ENCODE measurements around the gene RNF222.
A peak's percentile ranks its signal among the peaks of the same experiment; 100 is the strongest.
"Not testable (repeated sequence)": the region's sequence is repeated elsewhere in the genome, so short reads cannot be mapped to it uniquely, and the experiment has no call there.

Gene RNF222

GRCh38 chr17:8377422-8377821 is 20.2 kb downstream of the RNF222 start:
- DNase-seq = no peak

DNA sequence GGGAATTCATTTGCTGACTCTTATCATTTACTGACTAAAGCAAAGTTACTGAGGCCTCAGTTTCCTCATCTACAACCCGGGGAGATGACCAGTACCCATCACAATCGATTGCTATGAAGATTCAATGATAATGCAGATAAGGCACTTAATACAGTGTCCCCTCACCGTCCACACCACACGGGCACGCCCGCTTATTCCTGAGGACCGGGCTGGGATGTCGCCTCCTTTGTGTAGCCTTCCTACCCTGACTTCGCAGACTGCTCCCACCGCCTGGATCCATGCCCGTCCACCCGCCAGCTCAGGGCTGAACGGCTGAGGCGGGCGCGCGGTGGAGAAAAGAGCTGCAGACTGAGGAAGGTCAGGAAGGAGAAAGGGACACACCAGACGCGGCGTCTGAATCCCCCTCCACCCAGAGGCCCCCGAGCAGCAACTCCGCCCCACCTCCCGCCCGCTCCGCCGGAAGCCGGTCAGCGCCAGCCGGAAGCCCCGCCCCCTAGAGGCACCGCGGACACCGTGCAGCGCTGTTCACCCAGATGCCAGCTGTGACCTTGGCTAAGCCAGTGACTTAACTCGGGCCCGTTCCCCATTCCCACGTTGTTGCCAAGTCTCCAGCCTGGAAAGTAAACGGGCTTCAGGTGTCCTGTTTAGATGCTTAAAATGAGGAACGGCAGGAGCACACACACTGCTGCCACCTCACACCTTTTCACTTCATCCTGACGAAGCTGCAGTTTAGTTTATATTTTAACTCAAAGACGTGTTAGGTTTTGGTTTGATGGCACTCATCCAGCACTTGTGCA is 21.2 kb downstream of the RNF222 start, which contains the start of gene KRABD2:
KRABD2 (minus strand) TSS at position 434 of the 797 bp plus-strand sequence.
- peak; percentile 92 for DNase-seq

- no peak for DNase-seq
Observed at GRCh38 chr17:8375738-8376259, 21.8 kb downstream of the RNF222 start.

- not testable (repeated sequence) for DNase-seq
Observed at GRCh38 chr17:8373856-8374255, 23.8 kb downstream of the RNF222 start.

DNA sequence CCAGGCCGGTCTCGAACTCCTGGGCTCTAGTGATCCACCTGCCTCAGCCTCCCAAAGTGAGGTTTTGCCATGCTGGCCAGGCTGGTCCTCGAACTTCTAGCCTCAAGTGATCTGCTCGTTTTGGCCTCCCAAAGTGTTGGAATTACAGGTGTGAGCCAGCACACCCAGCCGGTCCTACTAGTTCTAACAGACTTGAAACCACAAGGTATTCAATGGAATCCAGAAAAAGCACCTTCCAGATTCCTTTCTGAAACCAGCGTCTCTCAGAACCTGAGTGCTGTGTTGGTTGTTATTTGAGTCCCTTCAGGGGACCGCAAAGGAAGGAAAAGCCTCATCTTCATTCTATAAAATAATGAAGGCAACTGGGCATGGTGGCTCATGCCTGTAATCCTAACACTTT is 25.2 kb downstream of the RNF222 start:
- DNase-seq = no peak

DNA sequence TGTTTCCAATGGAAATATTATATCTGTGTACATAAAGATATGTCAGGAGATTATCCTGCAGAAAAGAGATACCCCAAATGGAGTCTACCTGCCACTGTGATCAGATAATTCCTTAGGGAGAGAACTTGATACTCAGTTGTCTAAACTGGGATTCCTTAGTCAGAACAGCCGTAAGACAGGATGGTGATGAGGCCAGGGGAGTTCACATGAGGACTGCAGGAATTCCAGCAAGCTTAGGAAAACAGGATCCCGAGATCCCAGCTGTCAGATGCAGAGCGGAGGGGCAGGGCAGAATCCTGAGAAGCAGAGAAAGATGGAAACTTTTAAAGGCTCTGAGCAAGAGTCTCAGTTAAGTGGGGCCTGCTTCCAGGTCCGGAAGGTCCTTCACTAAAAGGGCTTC is 25.8 kb downstream of the RNF222 start:
- no peak for DNase-seq

- no peak for DNase-seq
Observed at GRCh38 chr17:8369944-8370343, 27.7 kb downstream of the RNF222 start.

DNA sequence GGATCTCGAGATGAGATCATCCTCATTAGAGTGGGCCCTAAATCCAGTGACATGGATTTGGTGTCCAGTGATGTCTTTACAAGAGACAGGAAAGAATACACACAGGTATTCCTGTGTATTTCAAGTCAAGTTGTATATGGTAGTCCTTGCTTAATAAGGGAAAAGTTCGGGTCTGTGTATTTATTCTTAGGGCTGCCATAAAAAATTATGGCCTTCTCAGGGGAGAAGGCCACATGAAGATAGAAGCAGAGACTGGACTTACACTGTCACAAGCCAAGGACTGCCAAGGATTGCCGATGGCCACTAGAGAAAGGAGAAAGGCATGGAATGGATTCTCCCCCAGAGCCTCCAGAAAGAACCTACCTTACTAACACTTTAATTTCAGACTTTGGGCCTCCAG is 29.4 kb downstream of the RNF222 start:
- no peak for DNase-seq

DNA sequence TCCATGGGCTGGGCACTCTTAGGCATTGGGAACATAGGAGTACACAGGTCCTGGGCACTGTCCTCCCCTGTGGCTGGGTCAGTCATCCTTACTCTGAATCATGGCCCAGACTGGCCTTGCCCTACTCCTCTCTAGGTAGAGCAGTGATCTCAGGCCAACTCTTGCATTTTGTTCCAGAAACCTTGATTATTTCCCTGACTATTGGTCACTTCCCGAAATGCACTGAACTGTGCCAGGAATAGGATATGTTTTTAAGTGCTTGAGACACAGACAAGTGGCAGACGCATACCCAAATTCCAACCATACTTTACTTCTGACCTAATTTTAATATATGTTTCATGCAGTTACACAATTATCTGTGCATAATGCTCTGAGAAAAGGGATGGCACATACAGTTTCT is 31.4 kb downstream of the RNF222 start:
- DNase-seq = no peak

GRCh38 chr17:8365143-8365542 is 32.5 kb downstream of the RNF222 start:
- no peak for DNase-seq

DNA sequence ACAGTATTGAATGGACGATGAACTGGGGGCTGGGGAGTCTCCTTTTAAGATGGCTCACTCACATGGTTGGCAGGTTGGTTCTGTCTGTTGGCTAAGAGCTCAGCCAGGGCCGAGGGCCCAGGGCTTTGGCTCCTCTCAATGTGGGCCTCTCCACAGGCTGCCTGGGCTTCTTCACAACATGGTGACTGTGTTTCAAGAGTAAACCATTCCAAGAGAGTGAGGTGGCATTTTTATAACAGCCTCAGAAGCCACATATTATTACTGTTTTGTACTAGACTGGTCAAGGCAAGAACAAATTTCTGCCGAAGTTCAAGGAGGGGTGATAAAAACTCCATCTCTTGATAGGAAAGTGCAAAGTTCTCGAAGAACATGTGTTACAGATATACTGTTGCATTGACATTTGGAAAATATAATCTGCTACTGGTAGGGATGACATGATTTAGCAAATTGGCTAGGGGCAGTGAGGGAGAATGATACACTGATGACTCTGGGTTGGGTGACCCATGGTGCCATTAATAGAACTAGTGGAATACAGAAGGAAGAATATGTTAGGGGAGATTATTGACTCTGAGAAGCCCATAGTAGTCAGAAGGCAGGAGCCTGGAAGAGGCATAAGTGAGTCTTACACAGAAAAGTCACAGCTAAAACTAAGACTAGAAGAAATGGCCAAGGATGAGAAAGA is 34.8 kb downstream of the RNF222 start:
- DNase-seq = no peak

- no peak for DNase-seq
Observed at GRCh38 chr17:8360751-8361150, 36.9 kb downstream of the RNF222 start.

- DNase-seq = no peak
Observed at GRCh38 chr17:8360260-8360659, 37.4 kb downstream of the RNF222 start.

DNA sequence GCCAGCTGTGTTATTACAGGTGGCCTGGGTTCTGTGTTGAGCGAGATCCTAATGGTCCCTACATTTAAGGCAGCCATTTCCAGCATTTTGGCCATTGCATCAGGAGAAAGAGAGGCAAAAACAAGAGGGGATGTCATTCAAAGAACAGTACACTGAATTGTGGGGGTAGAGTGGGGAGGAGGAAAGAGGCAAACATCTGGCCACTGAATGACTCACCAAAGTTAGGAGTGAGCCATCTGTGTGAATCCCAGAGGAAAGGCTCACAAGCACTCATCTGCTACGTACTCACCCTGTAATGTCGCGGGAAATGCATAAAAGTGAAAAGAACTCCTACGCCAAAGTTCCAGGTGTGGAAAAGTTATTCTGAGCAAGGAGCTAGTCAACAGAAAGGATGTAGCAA is 37.9 kb downstream of the RNF222 start:
- DNase-seq = no peak

DNA sequence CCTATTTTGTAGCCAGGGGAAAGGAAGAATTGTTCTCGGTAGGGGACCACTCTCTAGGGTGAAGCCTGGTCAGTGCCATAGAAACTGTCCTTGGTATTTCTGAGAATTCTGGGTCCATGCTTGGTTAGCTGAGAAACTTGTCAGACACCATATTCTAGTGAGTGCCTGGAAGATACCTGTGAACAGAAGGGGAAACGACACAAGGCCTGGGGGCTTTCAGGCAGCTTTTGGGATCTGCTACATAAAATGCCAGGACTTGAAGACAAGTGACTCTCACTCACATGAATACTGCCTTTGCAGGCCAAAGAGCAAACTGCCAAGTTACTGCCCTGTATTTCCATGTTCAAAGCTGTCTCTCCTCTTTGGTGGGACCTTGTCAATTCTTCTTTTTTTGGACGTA is 39.7 kb downstream of the RNF222 start:
- no peak for DNase-seq

DNA sequence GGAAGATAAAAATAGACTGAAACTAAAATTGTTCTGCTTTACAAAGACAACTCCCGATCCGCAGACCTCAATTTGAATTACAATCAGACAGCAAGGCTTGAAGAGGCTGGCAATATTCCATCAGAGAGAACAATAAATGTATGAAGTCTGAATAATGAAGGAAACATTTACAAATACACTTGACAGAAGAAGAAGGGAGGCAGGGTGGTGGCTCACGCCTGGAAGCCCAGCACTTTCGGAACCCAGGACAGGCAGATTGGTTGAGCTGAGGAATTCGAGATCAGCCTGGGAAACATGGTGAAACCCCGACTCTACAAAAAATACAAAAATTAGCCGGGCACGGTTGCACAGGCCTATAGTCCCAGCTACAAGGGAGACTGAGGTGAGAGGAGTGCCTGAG is 43.4 kb downstream of the RNF222 start:
- no peak for DNase-seq

GRCh38 chr17:8353736-8354135 is 43.9 kb downstream of the RNF222 start:
- no peak for DNase-seq

DNA sequence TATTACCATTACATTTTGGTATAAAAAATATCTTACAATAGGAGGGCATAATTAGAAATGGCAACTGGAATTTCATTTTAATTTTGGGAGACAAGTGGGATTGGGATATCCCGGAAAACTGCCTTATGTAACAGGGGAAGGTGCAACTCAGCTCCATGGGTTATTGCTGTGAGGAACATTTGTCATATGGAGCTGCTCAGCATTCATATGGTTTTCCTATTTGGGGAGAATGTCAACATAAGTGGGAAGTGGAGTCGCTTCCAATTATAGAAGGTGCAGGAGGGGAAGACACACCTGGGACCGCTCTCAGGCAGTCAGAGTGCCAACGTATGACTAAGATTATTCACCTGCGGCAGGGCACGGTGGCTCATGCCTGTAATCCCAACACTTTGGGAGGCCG is 47.3 kb downstream of the RNF222 start:
- no peak for DNase-seq

GRCh38 chr17:8347001-8347400 is 50.6 kb downstream of the RNF222 start:
- not testable (repeated sequence) for DNase-seq

GRCh38 chr17:8345951-8346665 is 51.5 kb downstream of the RNF222 start:
- no peak for DNase-seq

- DNase-seq = no peak
Observed at GRCh38 chr17:8345052-8345690, 52.5 kb downstream of the RNF222 start.

DNA sequence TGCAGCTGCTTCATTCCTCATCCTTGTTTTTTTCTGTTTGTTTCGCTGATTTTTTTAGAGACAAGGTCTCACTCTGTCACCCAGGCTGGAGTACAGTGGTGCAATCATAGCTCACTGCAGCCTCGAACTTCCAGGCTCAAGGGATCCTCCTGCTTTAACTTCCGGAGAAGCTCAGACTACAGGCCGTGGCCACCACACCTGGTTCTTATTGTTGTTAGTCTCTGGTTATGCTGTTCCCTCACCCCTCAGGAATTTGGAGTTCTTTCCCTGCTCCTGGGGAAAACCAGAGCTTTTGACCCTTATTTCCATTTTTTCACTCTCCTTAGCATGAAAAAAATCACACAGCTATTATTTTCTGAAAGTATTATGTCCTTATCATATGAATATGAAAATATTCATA is 56.2 kb downstream of the RNF222 start:
- no peak for DNase-seq
